ENCODE results near the gene NOX1. TPM values are rescaled to one million over a fixed set of nuclear protein-coding genes. Genes with fewer than 3 reads are reported as not detected.

The NOX1 gene
- total RNA-seq, result not detected

GRCh38 chrX:100874325-100874724 lies at the start of gene NOX1:
NOX1 (minus strand) TSS chrX:100874359; CDS start chrX:100874139, 220 bp downstream.
- ChIA-PET CTCF (no interaction called here), POLR2A (no interaction called here)

DNA sequence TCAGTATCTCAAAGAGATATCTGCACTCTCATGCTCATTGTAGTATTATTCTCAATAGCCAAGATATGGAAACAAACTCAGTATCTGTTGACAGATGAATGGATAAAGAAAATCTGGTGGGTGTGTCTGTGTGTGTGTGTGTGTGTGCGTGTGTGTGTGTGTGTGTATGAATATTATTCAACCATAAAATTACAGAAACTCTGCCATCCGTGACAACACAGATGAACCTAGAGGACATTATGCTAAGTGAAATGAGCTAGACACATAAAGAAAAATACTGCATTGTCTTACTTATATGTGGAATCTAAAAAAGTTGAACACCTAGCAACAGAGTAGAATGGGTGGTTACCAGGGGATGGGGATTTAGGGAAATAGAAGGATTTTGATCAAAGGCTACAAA lies 41.4 kb upstream of the NOX1 start:
- CTCF ChIA-PET, result no interaction called here
- POLR2A ChIA-PET, result no interaction called here

DNA sequence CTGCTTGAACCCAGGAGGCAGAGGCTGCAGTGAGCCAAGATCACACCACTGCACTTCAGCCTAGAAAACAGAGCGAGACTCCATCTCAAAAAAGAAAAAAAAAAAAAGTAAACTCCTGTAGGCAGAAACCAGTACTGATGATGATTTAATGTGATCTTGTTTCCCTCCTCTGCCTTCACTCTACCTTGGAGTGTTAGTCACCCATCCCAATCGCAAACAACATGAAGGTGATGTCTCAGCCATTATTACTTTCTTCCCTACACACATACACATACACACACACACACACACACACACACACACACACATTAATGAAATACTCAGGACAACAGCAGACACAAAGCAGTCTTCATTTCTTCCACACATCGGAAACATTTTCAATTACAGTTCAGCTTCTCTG lies 39.0 kb upstream of the NOX1 start:
- POLR2A ChIA-PET, result no interaction called here
- CTCF ChIA-PET, result no interaction called here

GRCh38 chrX:100911731-100912130 lies 37.6 kb upstream of the NOX1 start:
- ChIA-PET POLR2A (no interaction called here), CTCF (no interaction called here)

DNA sequence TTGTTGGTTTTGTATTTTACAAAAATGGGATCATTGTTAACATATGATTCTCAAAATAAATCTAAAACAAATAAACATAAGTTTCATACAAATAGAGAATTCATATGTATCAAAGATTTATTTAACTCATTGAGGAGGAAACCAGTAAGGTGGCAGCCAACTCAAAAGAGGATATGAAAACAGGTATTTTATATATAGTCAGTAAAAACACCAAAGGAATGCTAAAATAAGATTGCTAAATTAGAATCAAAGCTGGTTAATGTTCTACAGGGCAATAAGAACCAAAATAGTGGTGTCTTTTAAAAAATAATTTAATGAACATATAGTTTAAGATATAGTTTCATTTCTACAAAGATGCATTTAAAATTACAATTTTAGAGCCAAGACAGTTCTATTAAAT lies 31.5 kb upstream of the NOX1 start:
- ChIA-PET POLR2A (no interaction called here), CTCF (no interaction called here)

DNA sequence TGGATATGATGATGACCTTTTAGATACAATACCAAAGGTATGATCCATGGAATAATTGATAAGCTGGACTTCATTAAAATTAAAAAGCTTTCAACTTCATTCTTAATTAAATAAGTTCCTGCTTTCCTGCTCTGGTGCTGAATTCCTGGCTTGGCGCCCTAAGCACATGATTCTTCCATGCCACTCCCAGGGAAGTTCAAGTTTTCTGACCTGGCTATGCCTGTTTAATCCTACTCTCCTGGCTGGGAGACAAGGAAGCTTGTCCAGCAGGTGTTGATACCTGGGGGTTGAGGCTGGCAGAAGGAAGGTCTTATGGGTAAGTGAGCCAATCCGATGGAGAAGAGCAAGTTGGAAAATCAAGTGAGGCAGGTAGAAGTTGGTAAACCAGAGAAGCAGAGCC lies 30.3 kb upstream of the NOX1 start:
- CTCF ChIA-PET, result no interaction called here
- POLR2A ChIA-PET, result no interaction called here

GRCh38 chrX:100895365-100896075 lies 21.4 kb upstream of the NOX1 start:
- ChIA-PET POLR2A (no interaction called here), CTCF (interaction anchor here (1.2 kb wide), 1 partner anchor 10 kb away, joined by 3 read pairs; no protein-coding TSS in a partner anchor)

- ChIA-PET CTCF (no interaction called here), POLR2A (no interaction called here)
These were observed 9.5 kb upstream of the NOX1 start for GRCh38 chrX:100883654-100884053.

- POLR2A ChIA-PET, result no interaction called here
- CTCF ChIA-PET, result no interaction called here
These were observed 6.2 kb upstream of the NOX1 start for GRCh38 chrX:100880368-100880767.

DNA sequence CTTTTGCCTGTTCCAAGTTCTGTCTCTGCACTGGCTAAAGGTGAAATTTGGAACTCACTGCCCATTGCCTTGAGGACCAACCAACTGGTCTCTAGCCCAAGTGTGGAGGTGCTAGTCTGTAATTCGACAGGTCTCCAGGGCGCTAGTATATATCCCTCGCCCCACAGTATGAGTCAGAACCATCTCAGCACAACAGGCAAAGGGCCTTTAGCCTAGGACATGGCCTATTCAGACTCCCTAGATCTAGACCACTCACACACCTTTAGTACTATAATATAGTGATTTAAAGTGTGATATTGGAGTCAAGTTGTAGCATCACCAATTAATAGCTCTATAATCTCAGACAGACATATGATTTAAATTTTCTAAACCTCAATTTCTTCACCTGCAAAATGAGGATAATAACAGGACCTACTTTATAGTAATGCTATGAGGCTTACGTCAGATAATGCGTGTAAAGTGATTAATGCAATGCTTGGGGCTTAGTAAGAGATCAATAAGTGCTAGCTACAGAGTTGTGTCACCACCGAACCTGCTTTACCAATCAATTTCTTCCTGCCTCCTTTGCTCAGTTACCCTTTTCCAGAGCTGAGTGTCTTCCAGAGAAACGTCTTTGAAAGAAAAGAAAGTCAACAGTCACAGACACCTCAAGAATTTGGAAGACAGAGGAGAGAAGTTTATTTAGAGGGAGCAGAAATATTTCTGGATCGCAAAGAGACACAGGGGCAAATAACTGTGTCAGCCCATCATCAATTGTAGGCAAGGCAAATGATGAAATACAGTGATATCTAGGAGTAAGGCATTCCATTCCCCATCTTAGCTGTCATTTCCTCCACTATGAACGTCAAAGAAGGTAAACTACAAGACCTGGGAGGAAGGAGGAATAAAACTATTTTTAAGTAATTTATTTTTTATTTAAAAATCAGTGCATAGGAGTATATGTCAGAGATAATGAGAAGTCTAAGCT lies 2.3 kb downstream of the NOX1 start:
- CTCF ChIA-PET, result no interaction called here
- POLR2A ChIA-PET, result no interaction called here

- POLR2A ChIA-PET, result no interaction called here
- CTCF ChIA-PET, result no interaction called here
These were observed 3.6 kb downstream of the NOX1 start for GRCh38 chrX:100870527-100870926.

- ChIA-PET CTCF (no interaction called here), POLR2A (no interaction called here)
These were observed 5.9 kb downstream of the NOX1 start for GRCh38 chrX:100868273-100868672.

- ChIA-PET POLR2A (no interaction called here), CTCF (no interaction called here)
These were observed 9.3 kb downstream of the NOX1 start for GRCh38 chrX:100864657-100865391.

GRCh38 chrX:100863326-100863864 lies 10.8 kb downstream of the NOX1 start:
- CTCF ChIA-PET, result no interaction called here
- POLR2A ChIA-PET, result no interaction called here

GRCh38 chrX:100852810-100853209 lies 21.3 kb downstream of the NOX1 start:
- POLR2A ChIA-PET, result no interaction called here
- CTCF ChIA-PET, result no interaction called here

GRCh38 chrX:100850317-100850716 lies 23.8 kb downstream of the NOX1 start:
- POLR2A ChIA-PET, result no interaction called here

DNA sequence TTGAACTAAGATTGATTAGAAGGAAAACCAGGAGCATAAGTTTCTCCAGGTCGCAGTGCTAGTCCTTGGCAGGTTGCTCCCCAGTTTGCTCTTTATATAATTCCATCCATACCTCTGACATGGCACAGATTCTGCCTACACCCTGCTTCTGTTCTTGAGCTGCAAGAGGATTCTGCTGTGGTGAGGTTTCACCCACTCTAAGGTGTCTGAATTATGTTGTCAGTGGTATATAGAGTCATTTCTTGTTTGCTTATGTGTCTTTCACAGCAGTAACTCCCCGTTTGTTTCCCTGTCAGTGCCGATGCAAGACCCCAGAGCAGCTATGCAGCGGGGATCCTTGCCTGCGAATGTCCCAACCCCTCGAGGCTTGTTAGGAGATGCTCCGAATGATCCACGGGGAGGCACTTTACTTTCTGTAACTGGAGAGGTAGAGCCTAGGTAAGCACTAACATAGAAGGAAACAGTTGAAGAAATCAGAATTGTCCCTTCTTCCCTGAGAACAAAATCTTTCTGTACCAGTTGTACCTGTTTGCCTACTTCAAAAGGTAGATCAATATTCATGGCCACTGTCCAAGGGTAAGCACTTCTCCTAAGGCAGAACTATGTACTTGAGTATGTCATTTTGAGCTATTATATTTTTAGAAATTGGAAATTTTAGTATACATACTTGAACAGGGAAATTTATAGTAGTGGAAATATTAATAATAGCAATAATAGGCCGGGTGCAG lies 42.8 kb downstream of the NOX1 start:
- ChIA-PET CTCF (interaction anchor here (1.2 kb wide), 1 partner anchor 63 kb away, joined by 3 read pairs; no protein-coding TSS in a partner anchor), POLR2A (interaction anchor here (0.6 kb wide), 1 partner anchor 565 kb away, joined by 3 read pairs; no protein-coding TSS in a partner anchor)

More at GRCh38 chrX:100850317-100850716, 23.8 kb downstream of the NOX1 start:
- CTCF ChIA-PET, result no interaction called here

GRCh38 chrX:100830547-100830946 lies 43.6 kb downstream of the NOX1 start:
- CTCF ChIA-PET, result interaction anchor here (1.2 kb wide), 1 partner anchor 62 kb away, joined by 3 read pairs; no protein-coding TSS in a partner anchor
- POLR2A ChIA-PET, result interaction anchor here (0.9 kb wide), 1 partner anchor 99 kb away, joined by 3 read pairs; no protein-coding TSS in a partner anchor

GRCh38 chrX:100830143-100830542 lies 44.0 kb downstream of the NOX1 start:
- POLR2A ChIA-PET, result interaction anchor here (0.9 to 1.0 kb wide), 2 partner anchors 10 to 99 kb away, joined by 3 to 4 read pairs; partner anchors contain the start of gene CSTF2
- CTCF ChIA-PET, result interaction anchor here (1.2 to 1.5 kb wide), 2 partner anchors 62 to 560 kb away, joined by 3 read pairs; partner anchors contain the start of gene RPL36A
